Smooth muscle cell (in vitro differentiated cells): Measurements from ENCODE around the gene CCDC15. TPM values are rescaled to one million over a fixed set of nuclear protein-coding genes. Genes with fewer than 3 reads are reported as not detected.

Experiments used
- DNase-seq: peaks from one replicate; lab custom pipeline; 2025; ENCODE audit not compliant: unreplicated experiment; lab: John Stamatoyannopoulos, UW
- H2AFZ ChIP-seq: fragments of 200-600 bp; sonication (generic); 2 replicates; pipeline ENCODE4 v1.6.0; 2016; ENCODE audit warnings: antibody characterized with exemption, low read depth, mild to moderate bottlenecking
- H3F3A ChIP-seq: fragments of 200-600 bp; sonication (generic); 2 replicates; pipeline ENCODE4 v1.6.0; 2017; ENCODE audit warnings: antibody characterized with exemption, low read depth
- H3K27ac ChIP-seq: fragments of 200-600 bp; sonication (generic); 2 replicates; pipeline ENCODE4 v1.5.1; 2016; ENCODE audit warnings: low read depth, mild to moderate bottlenecking
- H3K27me3 ChIP-seq: fragments of 200-600 bp; sonication (generic); 2 replicates; pipeline ENCODE4 v1.6.1; 2016; ENCODE audit warnings: low read depth, mild to moderate bottlenecking
- H3K36me3 ChIP-seq: fragments of 200-600 bp; sonication (generic); 2 replicates; pipeline ENCODE4 v1.5.1; 2016; ENCODE audit warnings: low read depth
- H3K4me1 ChIP-seq: fragments of 200-600 bp; sonication (generic); 2 replicates; pipeline ENCODE4 v1.5.1; 2016; ENCODE audit warnings: low read depth
- H3K4me2 ChIP-seq: fragments of 200-600 bp; sonication (generic); 2 replicates; pipeline ENCODE4 v1.6.0; 2016; ENCODE audit warnings: mild to moderate bottlenecking
- H3K4me3 ChIP-seq: fragments of 200-600 bp; sonication (generic); 2 replicates; pipeline ENCODE4 v1.5.1; 2016; ENCODE audit warnings: mild to moderate bottlenecking
- H3K79me2 ChIP-seq: fragments of 200-600 bp; sonication (generic); 2 replicates; pipeline ENCODE4 v1.6.0; 2016; ENCODE audit warnings: low read depth, mild to moderate bottlenecking
- H3K9ac ChIP-seq: fragments of 200-600 bp; sonication (generic); 2 replicates; pipeline ENCODE4 v1.6.0; 2016; ENCODE audit warnings: low read depth
- H3K9me3 ChIP-seq: fragments of 200-600 bp; sonication (generic); replicated peaks from 2 replicates; pipeline ENCODE4 v1.5.1; 2016; ENCODE audit warnings: low read depth
- H4K20me1 ChIP-seq: fragments of 200-600 bp; sonication (generic); 2 replicates; pipeline ENCODE4 v1.6.0; 2016; ENCODE audit warnings: low read depth
- CTCF ChIP-seq: fragments of 200-600 bp; sonication (generic); IDR thresholded peaks from 2 replicates; pipeline ENCODE4 v1.5.1; 2017; ENCODE audit warnings: borderline replicate concordance, mild to moderate bottlenecking, antibody characterized with exemption; ENCODE audit not compliant: insufficient read depth, poor library complexity, severe bottlenecking
- WGBS: methylation state at CpG from one replicate; pipeline ENCODE4 v1.1.7; 2016; ENCODE audit warnings: low lambda C conversion rate; 5-methylcytosine and 5-hydroxymethylcytosine counted together
- polyA plus RNA-seq: library from polyadenylated mRNA; unstranded; fragments of >200 nt; fragmentation: Nextera tagmentation; extraction: Ambion mirVana; gene quantifications from 2 replicates; pipeline ENCODE4 v1.2.1, GENCODE V29; 2016
- total RNA-seq: library from RNA; depleted of rRNA; stranded (reverse); fragments of >200 nt; gene quantifications from 2 replicates; pipeline ENCODE4 v1.2.3, GENCODE V29; 2014

CCDC15 gene
- total and polyA plus RNA-seq, 2 experiments from 2014 or later: 1.9 to 4.0 TPM

- peak overlapping the region; percentile 74 for H3K4me3 ChIP-seq
- no peak for TF ChIP-seq CTCF
- 48% methylated on average over 18 of the region's 19 CpGs for WGBS
- no peaks in the 10 kb centered on the region for H3K36me3 ChIP-seq
- peak overlapping the region; percentile 93 for H3K4me2 ChIP-seq
- H3K27ac ChIP-seq: no peak overlapping the region
- no peaks in the 10 kb centered on the region for H4K20me1 ChIP-seq
- H3K9me3 ChIP-seq: no peaks in the 10 kb centered on the region
- H3K4me1 ChIP-seq: no peaks in the 10 kb centered on the region
- no peaks in the 10 kb centered on the region for H3K79me2 ChIP-seq
- H3F3A ChIP-seq: no peaks in the 10 kb centered on the region
- peak overlapping the region; percentile 93 for H2AFZ ChIP-seq
- H3K9ac ChIP-seq: peak overlapping the region; percentile 47
- DNase-seq: no peak
- peaks cover 56% of the 10 kb centered on the region for H3K27me3 ChIP-seq
Observed at GRCh38 chr11:125062218-125062930, 108.4 kb downstream of the CCDC15 start.

- peaks cover 56% of the 10 kb centered on the region for H3K27me3 ChIP-seq
- no peak for TF ChIP-seq CTCF
- H3K4me2 ChIP-seq: peak within 1 kb of the TSS; percentile 93
- H3K4me1 ChIP-seq: no peaks in the 10 kb centered on the region
- no peaks in the 10 kb centered on the region for H3K36me3 ChIP-seq
- peak within 1 kb of the TSS; percentile 93 for H2AFZ ChIP-seq
- peak within 1 kb of the TSS; percentile 74 for H3K4me3 ChIP-seq
- no peaks in the 10 kb centered on the region for H3K79me2 ChIP-seq
- WGBS: 1% methylated on average over 42 of the region's 46 CpGs
- no peaks in the 10 kb centered on the region for H3F3A ChIP-seq
- no peaks in the 10 kb centered on the region for H4K20me1 ChIP-seq
- H3K9me3 ChIP-seq: no peaks in the 10 kb centered on the region
- no peak for DNase-seq
- no peak within 1 kb of the TSS for H3K27ac ChIP-seq
- H3K9ac ChIP-seq: peak within 1 kb of the TSS; percentile 47
Observed at GRCh38 chr11:125062931-125063428, 109.0 kb downstream of the CCDC15 start, which contains the start of gene SLC37A2. Gene SLC37A2 (plus strand): TSS chr11:125063305. CDS start chr11:125063368, 63 bp downstream.

GRCh38 chr11:125063429-125064043, 109.5 kb downstream of the CCDC15 start:
- no peak for DNase-seq
- Histone ChIP-seq H3K27me3 (peaks cover 56% of the 10 kb centered on the region), H3K79me2 (no peaks in the 10 kb centered on the region), H3F3A (no peaks in the 10 kb centered on the region), H3K36me3 (no peaks in the 10 kb centered on the region), H3K27ac (no peak overlapping the region), H4K20me1 (no peaks in the 10 kb centered on the region), H3K9me3 (no peaks in the 10 kb centered on the region), H2AFZ (peak overlapping the region; percentile 93), H3K4me2 (peak overlapping the region; percentile 93), H3K9ac (peak overlapping the region; percentile 47), H3K4me1 (no peaks in the 10 kb centered on the region), H3K4me3 (peak overlapping the region; percentile 74)
- WGBS: 3% methylated on average over 36 of the region's 38 CpGs
- no peak for TF ChIP-seq CTCF
